Testis (tissue), 3 donors: ENCODE results near the gene RASGRF1. TPM values are rescaled to one million over a fixed set of nuclear protein-coding genes. Genes with fewer than 3 reads are reported as not detected.
A peak's percentile ranks its signal among the peaks of the same experiment; 100 is the strongest.

Experiments
- DNase-seq: peaks from one replicate; pipeline ENCODE4 v3.0.0-alpha.2; 2019
- H3K27ac ChIP-seq, 2 donors: fragments of 200-600 bp; sonication (generic); one replicate each; pipeline ENCODE4 v1.5.1; 2019
- H3K27me3 ChIP-seq: fragments of 200-600 bp; sonication (generic); one replicate; pipeline ENCODE4 v1.5.1; 2019
- H3K36me3 ChIP-seq: fragments of 200-600 bp; sonication (generic); one replicate; pipeline ENCODE4 v1.5.1; 2017; ENCODE audit warnings: low read depth; ENCODE audit errors: missing control alignments
- H3K4me1 ChIP-seq: fragments of 200-600 bp; sonication (generic); one replicate; pipeline ENCODE4 v1.5.1; 2019
- H3K4me3 ChIP-seq, 2 donors: fragments of 200-600 bp; sonication (generic); one replicate each; pipeline ENCODE4 v1.5.1; 2017 to 2019
- H3K9me3 ChIP-seq: fragments of 200-600 bp; sonication (generic); one replicate; pipeline ENCODE4 v1.5.1; 2017
- CTCF ChIP-seq, 3 experiments: fragments of 450-650 bp in 2 of 3; fragments of 200-600 bp in 1 of 3; sonication (generic) in 1 of 3; IDR thresholded peaks; one replicate each; pipeline ENCODE4 v1.5.1; 2016 to 2019; ENCODE audit warnings: antibody characterized with exemption in 3 of 3, mild to moderate bottlenecking in 2 of 3, moderate library complexity in 1 of 3
- POLR2A ChIP-seq: fragments of 450-650 bp; IDR thresholded peaks from one replicate; pipeline ENCODE4 v1.6.1; 2017; ENCODE audit warnings: antibody characterized with exemption, mild to moderate bottlenecking, moderate library complexity
- WGBS, 2 donors: methylation state at CpG; one replicate each; pipeline ENCODE4 v1.1.5; 2018; 5-methylcytosine and 5-hydroxymethylcytosine counted together
- intact Hi-C: fragments of 100-400 bp; cut with DNase I; formaldehyde crosslinking; loops from one replicate; pipeline ENCODE4 v1.15.1; 2023; ENCODE audit warnings: low total_unique reads
- polyA plus RNA-seq: library from polyadenylated mRNA; stranded (reverse); fragments of 350-450 nt; fragmentation: Illumina TruSeq; extraction: RNeasy Lipid Tissue Mini Kit (QIAGEN cat#74804); gene quantifications from one replicate; pipeline ENCODE4 v1.2.3, GENCODE V29; 2014; ENCODE audit warnings: low read depth, low replicate concordance; ENCODE audit not compliant: insufficient read depth
- total RNA-seq, 2 donors: library from RNA; depleted of rRNA; stranded (reverse); fragments of >200 nt; gene quantifications; one replicate each; pipeline ENCODE4 v1.2.3, GENCODE V29; 2016

Gene RASGRF1
- total and polyA plus RNA-seq, 3 donors from 2014 or later: 2.6 to 3.3 (median 3.1) TPM

- DNase-seq: peak; percentile 47
- Histone ChIP-seq H3K36me3 (no peaks in the 10 kb centered on the region), H3K27ac (peak overlapping the region; percentile 73 to 83), H3K4me1 (peaks cover 31% of the 10 kb centered on the region), H3K9me3 (no peaks in the 10 kb centered on the region), H3K27me3 (no peaks in the 10 kb centered on the region), H3K4me3 (no peak overlapping the region)
- no peak for TF ChIP-seq POLR2A
- TF ChIP-seq CTCF (IDR thresholded peaks at IDR 0.05): no peak
- intact Hi-C loops: no loop called here
- 85 to 86% methylated on average over 11 to 12 of the region's 12 CpGs for WGBS, 2 donors
Observed at GRCh38 chr15:78915341-78916087, 175.1 kb downstream of the RASGRF1 start.

GRCh38 chr15:78914027-78914764 is 176.4 kb downstream of the RASGRF1 start:
- TF ChIP-seq CTCF (IDR thresholded peaks at IDR 0.05) (peak; percentile 59 to 70 (median 63)), POLR2A (no peak)
- Histone ChIP-seq H3K27ac (peak overlapping the region; percentile 73 to 83), H3K27me3 (no peaks in the 10 kb centered on the region), H3K9me3 (no peaks in the 10 kb centered on the region), H3K36me3 (no peaks in the 10 kb centered on the region), H3K4me3 (no peak overlapping the region), H3K4me1 (peaks cover 38% of the 10 kb centered on the region)
- peak; percentile 81 for DNase-seq
- WGBS, 2 donors: 44 to 49% methylated on average over 12 to 13 of the region's 13 CpGs
- intact Hi-C loops: no loop called here

- peaks cover 38% of the 10 kb centered on the region for H3K4me1 ChIP-seq
- DNase-seq: no peak
- no peaks in the 10 kb centered on the region for H3K27me3 ChIP-seq
- no peaks in the 10 kb centered on the region for H3K36me3 ChIP-seq
- H3K27ac ChIP-seq: peak overlapping the region in 1 of 2 donors; percentile 83
- no peaks in the 10 kb centered on the region for H3K9me3 ChIP-seq
- no peak for TF ChIP-seq CTCF (IDR thresholded peaks at IDR 0.05)
- no peak overlapping the region for H3K4me3 ChIP-seq
- WGBS, 2 donors: 88 to 100% methylated on average over 3 of the region's 3 CpGs
- intact Hi-C loops: no loop called here
Observed at GRCh38 chr15:78913012-78913411, 177.6 kb downstream of the RASGRF1 start.

GRCh38 chr15:78912316-78912715 is 178.3 kb downstream of the RASGRF1 start:
- WGBS, 2 donors: 91 to 93% methylated on average over 2 of the region's 2 CpGs
- Histone ChIP-seq H3K36me3 (no peaks in the 10 kb centered on the region), H3K9me3 (no peaks in the 10 kb centered on the region), H3K4me1 (peaks cover 38% of the 10 kb centered on the region), H3K4me3 (no peak overlapping the region), H3K27ac (no peak overlapping the region), H3K27me3 (no peaks in the 10 kb centered on the region)
- no peak for DNase-seq
- no peak for TF ChIP-seq POLR2A
- no peak for TF ChIP-seq CTCF (IDR thresholded peaks at IDR 0.05)
- intact Hi-C loops: no loop called here
